ENCODE data around the gene TMEM116.
A peak's percentile ranks its signal among the peaks of the same experiment; 100 is the strongest.
"Not testable (repeated sequence)": the region's sequence is repeated elsewhere in the genome, so short reads cannot be mapped to it uniquely, and the experiment has no call there.

Gene TMEM116

GRCh38 chr12:112008918-112009317, 4.0 kb downstream of the TMEM116 start:
- DNase-seq = no peak

- no peak for DNase-seq
Measured at GRCh38 chr12:112007945-112008344, 5.0 kb downstream of the TMEM116 start.

- no peak for DNase-seq
Measured at GRCh38 chr12:112005419-112006395, 7.3 kb downstream of the TMEM116 start.

GRCh38 chr12:112004041-112004440, 8.9 kb downstream of the TMEM116 start:
- DNase-seq = no peak

- no peak for DNase-seq
Measured at GRCh38 chr12:112001576-112001975, 11.4 kb downstream of the TMEM116 start.

- DNase-seq = no peak
Measured at GRCh38 chr12:112000820-112001219, 12.1 kb downstream of the TMEM116 start.

GRCh38 chr12:111999129-111999528, 13.8 kb downstream of the TMEM116 start:
- DNase-seq = not testable (repeated sequence)

- DNase-seq = no peak
Measured at GRCh38 chr12:111998015-111998414, 14.9 kb downstream of the TMEM116 start.

- no peak for DNase-seq
Measured at GRCh38 chr12:111997300-111997699, 15.7 kb downstream of the TMEM116 start.

GRCh38 chr12:111995782-111996480, 17.0 kb downstream of the TMEM116 start:
- no peak for DNase-seq

GRCh38 chr12:111994211-111995111, 18.5 kb downstream of the TMEM116 start:
- DNase-seq = peak in 1 of 5 donors; percentile 86

- DNase-seq = peak in 2 of 5 donors; percentile 32 to 77
Measured at GRCh38 chr12:111993292-111994150, 19.4 kb downstream of the TMEM116 start.

GRCh38 chr12:111992464-111992863, 20.5 kb downstream of the TMEM116 start:
- DNase-seq = peak in 1 of 5 donors; percentile 24

- peak in 1 of 5 donors; percentile 33 for DNase-seq
Measured at GRCh38 chr12:111991946-111992345, 21.0 kb downstream of the TMEM116 start.

GRCh38 chr12:111991535-111991934, 21.4 kb downstream of the TMEM116 start:
- no peak for DNase-seq

- DNase-seq = no peak
Measured at GRCh38 chr12:111984820-111985219, 28.1 kb downstream of the TMEM116 start.

- no peak for DNase-seq
Measured at GRCh38 chr12:111981987-111982386, 31.0 kb downstream of the TMEM116 start.

- no peak for DNase-seq
Measured at GRCh38 chr12:111980598-111980997, 32.4 kb downstream of the TMEM116 start.

GRCh38 chr12:111978545-111978944, 34.4 kb downstream of the TMEM116 start:
- DNase-seq = no peak

- no peak for DNase-seq
Measured at GRCh38 chr12:111976860-111977259, 36.1 kb downstream of the TMEM116 start.

- DNase-seq = no peak
Measured at GRCh38 chr12:111976291-111976690, 36.7 kb downstream of the TMEM116 start.

Data from T-helper 1 cell (primary cell).